ENCODE measurements around the gene TCEA2. TPM values are rescaled to one million over a fixed set of nuclear protein-coding genes. Genes with fewer than 3 reads are reported as not detected.

The TCEA2 gene
- total and polyA plus RNA-seq, 9 of the 15 experiments (the other 6 are each of a cell fraction or from before 2014, with no cell fraction given) = 1.4 to 28.7 (median 5.4) TPM

- TF ChIP-seq TEAD4 (IDR thresholded peaks at IDR 0.05; ENCODE audit: low read length) (peak; percentile 41; the same call in 1 of the 2 replicates), TEAD4 (CRISPR knock-in tag; IDR thresholded peaks at IDR 0.05; ENCODE audit: borderline replicate concordance) (no peak), NRF1 (conservative IDR thresholded peaks at IDR 0.05 in 1 of 2, IDR thresholded peaks at IDR 0.05 in 1 of 2) (peak; percentile 46 to 47; a peak in 3 of 4 replicates), POLR2G (IDR thresholded peaks at IDR 0.05; ENCODE audit: low read depth, low read length) (0 out of 2 replicates have a peak, but pooled peaks have one; percentile 38), CREM (IDR thresholded peaks at IDR 0.05; ENCODE audit: low read depth) (peak; percentile 43; the same call in 1 of the 2 replicates), ATF7 (IDR thresholded peaks at IDR 0.05) (peak; percentile 80), MTA2 (IDR thresholded peaks at IDR 0.05; ENCODE audit: low read depth) (no peak), JUND (IDR thresholded peaks at IDR 0.05; ENCODE audit: borderline replicate concordance, low read depth, low read length) (peak; percentile 60; the same call in 1 of the 2 replicates), JUND (tag; IDR thresholded peaks at IDR 0.05; ENCODE audit: borderline replicate concordance, low read depth, low read length) (peak; percentile 38; the same call in 1 of the 3 replicates), NR2C2 (CRISPR knock-in tag; IDR thresholded peaks at IDR 0.05) (no peak), NR2C2 (tag; IDR thresholded peaks at IDR 0.05) (peak; percentile 75; the same call in 1 of the 2 replicates), JUN (IDR thresholded peaks at IDR 0.05; ENCODE audit: borderline replicate concordance, low read depth, low read length) (0 out of 2 replicates have a peak, but pooled peaks have one; percentile 19), JUN (CRISPR knock-in tag; IDR thresholded peaks at IDR 0.05; ENCODE audit: borderline replicate concordance) (no peak), GTF2F1 (IDR thresholded peaks at IDR 0.05; ENCODE audit: low read depth, low read length) (no peak), PKNOX1 (IDR thresholded peaks at IDR 0.05) (peak; percentile 79), TEAD1 (CRISPR knock-in tag; IDR thresholded peaks at IDR 0.05) (peak in 1 of 2 experiments; percentile 80; a peak in 2 of 4 replicates), CTBP1 (IDR thresholded peaks at IDR 0.05; ENCODE audit: borderline replicate concordance) (peak; percentile 30; the same call in 1 of the 2 replicates)
Measured at GRCh38 chr20:64065974-64066343, 3.0 kb downstream of the TCEA2 start (continued).
